ENCODE results near the gene RPA1.
"Not testable (repeated sequence)": the region's sequence is repeated elsewhere in the genome, so short reads cannot be mapped to it uniquely, and the experiment has no call there.

The RPA1 gene

GRCh38 chr17:1813088-1813487, 16.7 kb upstream of the RPA1 start:
- no peak for DNase-seq (ENCODE audit: low read depth in 1 of 2, low spot score in 1 of 2)

DNA sequence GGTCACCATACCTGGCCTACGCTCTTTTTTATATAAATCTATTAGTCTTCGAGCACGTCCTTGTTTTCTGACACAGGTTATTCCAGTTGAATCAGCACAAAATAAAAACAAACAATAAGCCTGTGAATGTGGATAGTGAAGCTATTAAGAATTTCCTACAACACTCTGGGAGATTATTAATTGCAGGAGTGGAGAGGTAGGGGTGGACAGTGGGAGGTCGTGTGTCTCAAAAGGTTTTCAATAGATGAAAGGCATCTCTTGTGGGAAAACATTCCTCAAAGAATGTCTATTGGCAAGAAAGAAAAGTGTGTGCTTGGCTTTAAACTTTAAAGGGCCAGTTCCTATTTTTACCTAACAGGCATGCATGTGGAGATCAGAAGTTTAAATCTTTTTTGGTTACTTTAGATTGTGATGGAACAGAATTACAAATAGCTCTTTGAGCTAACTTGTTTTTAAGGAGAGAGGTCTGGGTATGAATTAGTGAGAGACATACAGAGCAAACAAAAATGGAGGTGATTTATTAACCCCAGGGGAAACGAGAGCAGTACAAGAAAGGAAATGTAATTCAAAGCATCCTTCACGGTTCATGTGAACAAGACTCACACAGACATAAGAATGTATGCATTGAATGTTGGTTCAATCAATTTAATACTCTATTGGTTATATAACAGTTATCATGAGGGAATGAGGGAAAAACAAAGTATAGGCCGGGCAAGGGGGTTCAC, 9.1 kb upstream of the RPA1 start:
- DNase-seq (ENCODE audit: low read depth in 1 of 2, low spot score in 1 of 2): no peak

GRCh38 chr17:1829216-1829591, 601 bp upstream of the RPA1 start:
- DNase-seq (ENCODE audit: low read depth in 1 of 2, low spot score in 1 of 2): no peak

- no peak for DNase-seq (ENCODE audit: low read depth in 1 of 2, low spot score in 1 of 2)
Measured at GRCh38 chr17:1830288-1830687, 483 bp downstream of the RPA1 start.

GRCh38 chr17:1834380-1835149, 4.8 kb downstream of the RPA1 start:
- DNase-seq (ENCODE audit: low read depth in 1 of 2, low spot score in 1 of 2): no peak

GRCh38 chr17:1839516-1839915, 9.7 kb downstream of the RPA1 start:
- no peak for DNase-seq (ENCODE audit: low read depth in 1 of 2, low spot score in 1 of 2)

- DNase-seq (ENCODE audit: low read depth in 1 of 2, low spot score in 1 of 2): no peak
Measured at GRCh38 chr17:1843947-1844346, 14.1 kb downstream of the RPA1 start.

DNA sequence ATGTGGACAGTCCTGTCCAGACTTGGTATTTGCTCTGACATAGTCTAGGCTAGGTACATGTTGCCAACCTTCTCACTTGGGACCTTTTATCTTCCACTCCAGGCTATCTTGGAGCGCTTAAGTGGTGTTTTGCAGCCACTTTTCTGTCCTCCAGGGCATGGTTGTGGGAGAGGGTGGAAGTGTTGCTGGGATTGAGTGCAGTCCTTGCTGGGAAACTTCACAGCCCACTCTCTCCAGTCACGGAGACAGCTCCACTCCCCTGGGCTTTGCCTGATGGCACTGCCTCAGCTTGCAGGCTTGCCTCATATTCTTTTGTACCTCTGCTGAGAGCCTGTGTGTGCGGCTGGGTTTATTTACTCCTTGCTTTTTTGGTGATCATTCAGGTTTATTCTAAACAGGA, 17.4 kb downstream of the RPA1 start:
- no peak for DNase-seq (ENCODE audit: low read depth in 1 of 2, low spot score in 1 of 2)

- no peak for DNase-seq (ENCODE audit: low read depth in 1 of 2, low spot score in 1 of 2)
Measured at GRCh38 chr17:1852327-1852726, 22.5 kb downstream of the RPA1 start.

DNA sequence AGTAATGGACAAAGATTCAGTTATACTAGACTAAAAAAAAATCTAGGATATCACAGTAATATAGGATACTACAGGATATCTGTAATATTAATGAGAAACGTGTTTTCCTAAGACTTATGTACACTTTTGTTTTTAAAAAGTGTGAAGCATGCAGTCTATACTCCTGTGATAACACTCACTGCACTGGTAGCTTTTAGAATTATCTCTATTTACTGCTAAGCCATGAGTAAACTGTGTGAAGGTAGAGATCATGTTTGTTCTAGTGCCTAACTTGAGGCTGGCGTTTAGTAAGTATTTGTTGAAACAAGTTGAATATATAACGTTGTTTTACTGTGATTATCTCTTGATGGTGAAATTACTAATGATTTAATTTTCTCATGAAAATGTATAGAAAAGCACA, 23.9 kb downstream of the RPA1 start:
- no peak for DNase-seq (ENCODE audit: low read depth in 1 of 2, low spot score in 1 of 2)

GRCh38 chr17:1856462-1856861, 26.7 kb downstream of the RPA1 start:
- DNase-seq (ENCODE audit: low read depth in 1 of 2, low spot score in 1 of 2): not testable (repeated sequence)

- no peak for DNase-seq (ENCODE audit: low read depth in 1 of 2, low spot score in 1 of 2)
Measured at GRCh38 chr17:1860978-1861377, 31.2 kb downstream of the RPA1 start.

- DNase-seq (ENCODE audit: low read depth in 1 of 2, low spot score in 1 of 2): no peak
Measured at GRCh38 chr17:1861391-1862010, 31.7 kb downstream of the RPA1 start.

GRCh38 chr17:1865252-1866037, 35.6 kb downstream of the RPA1 start:
- DNase-seq (ENCODE audit: low read depth in 1 of 2, low spot score in 1 of 2): peak in 1 of 2 donors; percentile 20

GRCh38 chr17:1867307-1867706, 37.5 kb downstream of the RPA1 start:
- no peak for DNase-seq (ENCODE audit: low read depth in 1 of 2, low spot score in 1 of 2)

GRCh38 chr17:1868090-1868489, 38.3 kb downstream of the RPA1 start:
- DNase-seq (ENCODE audit: low read depth in 1 of 2, low spot score in 1 of 2): no peak

DNA sequence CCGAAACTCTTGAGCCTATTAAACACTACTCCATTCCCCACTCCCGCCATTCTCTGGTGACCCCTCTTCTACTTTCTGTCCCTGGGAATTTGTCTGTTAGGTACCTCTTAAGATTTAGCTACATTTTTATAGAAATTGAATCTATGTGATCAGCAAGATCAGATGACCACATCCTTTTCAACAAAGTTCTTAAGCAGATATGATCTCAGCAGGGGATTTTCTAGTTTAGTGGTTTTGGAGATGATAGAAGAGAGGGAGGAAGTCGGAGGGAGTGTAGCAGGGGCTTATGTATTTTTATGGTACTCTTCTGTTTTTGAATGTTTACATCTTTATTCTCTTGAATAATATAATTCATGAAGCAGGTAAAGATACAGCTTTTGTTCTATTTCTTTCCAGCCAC, 40.8 kb downstream of the RPA1 start:
- no peak for DNase-seq (ENCODE audit: low read depth in 1 of 2, low spot score in 1 of 2)

- DNase-seq (ENCODE audit: low read depth in 1 of 2, low spot score in 1 of 2): no peak
Measured at GRCh38 chr17:1871756-1872155, 42.0 kb downstream of the RPA1 start.

DNA sequence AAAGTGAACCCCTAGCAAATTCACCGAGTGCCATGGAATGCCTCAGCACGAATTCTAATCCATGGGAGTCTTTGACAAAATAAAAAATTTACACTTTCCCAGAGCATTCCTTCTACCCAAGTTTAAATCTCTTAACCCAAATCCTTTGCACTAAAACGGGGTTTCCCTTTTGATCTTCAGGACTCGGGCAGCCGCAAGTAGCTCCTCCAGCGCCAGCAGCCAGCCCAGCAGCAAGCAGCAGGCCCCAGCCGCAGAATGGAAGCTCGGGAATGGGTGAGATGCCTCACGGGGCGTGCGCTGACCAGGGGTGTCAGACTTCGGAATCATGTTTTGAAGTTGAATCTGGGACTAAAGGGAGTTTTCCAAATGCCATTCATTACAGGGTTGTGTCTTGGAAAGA, 42.4 kb downstream of the RPA1 start:
- DNase-seq (ENCODE audit: low read depth in 1 of 2, low spot score in 1 of 2): no peak

GRCh38 chr17:1872976-1873375, 43.2 kb downstream of the RPA1 start:
- DNase-seq (ENCODE audit: low read depth in 1 of 2, low spot score in 1 of 2): no peak

DNA sequence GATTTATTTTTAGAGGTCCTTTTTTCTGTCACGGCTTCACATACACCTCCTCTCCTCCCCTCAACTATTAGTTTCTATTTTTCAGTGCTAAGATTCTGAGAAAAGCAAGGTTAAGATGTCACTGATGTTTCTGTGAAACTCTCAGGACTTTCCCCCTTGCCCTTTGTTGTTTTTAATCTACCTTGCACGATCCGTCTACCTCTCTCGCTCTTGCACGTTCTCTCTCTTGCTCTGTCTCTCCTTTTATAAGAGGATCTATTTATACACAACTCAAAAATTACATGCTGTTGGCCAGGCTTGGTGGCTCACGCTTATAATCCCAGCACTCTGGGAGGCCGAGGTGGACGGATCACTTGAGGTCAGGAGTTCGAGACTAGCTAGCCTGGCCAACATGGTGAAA, 43.6 kb downstream of the RPA1 start:
- no peak for DNase-seq (ENCODE audit: low read depth in 1 of 2, low spot score in 1 of 2)

DNA sequence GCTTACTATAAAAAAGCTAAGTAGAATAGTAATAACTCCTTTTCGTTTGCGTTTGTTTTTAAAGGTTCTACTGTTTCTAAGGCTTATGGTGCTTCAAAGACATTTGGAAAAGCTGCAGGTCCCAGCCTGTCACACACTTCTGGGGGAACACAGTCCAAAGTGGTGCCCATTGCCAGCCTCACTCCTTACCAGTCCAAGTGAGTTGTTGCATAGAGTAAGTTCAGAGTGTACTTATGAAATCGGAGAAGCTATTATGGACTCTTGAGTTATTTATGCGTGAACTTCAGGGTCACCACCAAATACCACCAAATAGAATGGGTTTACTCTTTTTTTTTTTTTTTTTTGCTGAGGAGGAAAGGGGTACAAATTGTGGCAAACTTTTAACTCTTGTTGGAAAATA, 45.8 kb downstream of the RPA1 start:
- DNase-seq (ENCODE audit: low read depth in 1 of 2, low spot score in 1 of 2): no peak

Measured in stimulated activated CD4-positive, alpha-beta T cell treated with anti-CD3 and anti-CD28 coated beads, Interleukin-15, amount 100 ng/mL, for 1 hour (primary cell).